CD14-positive monocyte (primary cell): ENCODE measurements around the gene TRIOBP. TPM values are rescaled to one million over a fixed set of nuclear protein-coding genes. Genes with fewer than 3 reads are reported as not detected.
A peak's percentile ranks its signal among the peaks of the same experiment; 100 is the strongest.

ENCODE experiments used
- DNase-seq, 3 donors: peaks; one replicate each; pipeline ENCODE4 v3.0.0-alpha.2; 2011 to 2022
- H2AFZ ChIP-seq: 2 replicates; pipeline ENCODE4 v1.6.0; 2012; ENCODE audit warnings: mild to moderate bottlenecking, low read depth, low read length, inconsistent platforms; ENCODE audit not compliant: insufficient read depth, poor library complexity, severe bottlenecking
- H3K27ac ChIP-seq, 2 donors: 1 replicate in 1 of 2; 2 replicates in 1 of 2; pipeline ENCODE4 v1.5.1; 2012 to 2013; ENCODE audit warnings: low read length in 2 of 2, control low read depth in 1 of 2, inconsistent platforms in 1 of 2, low read depth in 1 of 2, mild to moderate bottlenecking in 1 of 2
- H3K27me3 ChIP-seq, 2 donors: one replicate each; pipeline versions ENCODE4 v1.6.0 to v1.6.1; 2011 to 2013; ENCODE audit warnings: low read length in 2 of 2; ENCODE audit not compliant: control insufficient read depth in 2 of 2, insufficient read depth in 2 of 2
- H3K36me3 ChIP-seq, 2 donors: replicated peaks in 1 of 2; 1 replicate in 1 of 2; 2 replicates in 1 of 2; pipeline versions ENCODE4 v1.5.1 to v1.6.1; 2012 to 2013; ENCODE audit warnings: low read length in 2 of 2, control low read depth in 1 of 2, inconsistent platforms in 1 of 2, mild to moderate bottlenecking in 1 of 2; ENCODE audit not compliant: insufficient read depth in 2 of 2, control insufficient read depth in 1 of 2
- H3K4me1 ChIP-seq, 2 donors: 1 replicate in 1 of 2; 2 replicates in 1 of 2; pipeline versions ENCODE4 v1.5.1 to v1.6.1; 2012 to 2013; ENCODE audit warnings: low read length in 2 of 2, control low read depth in 1 of 2, inconsistent platforms in 1 of 2, mild to moderate bottlenecking in 1 of 2, moderate library complexity in 1 of 2; ENCODE audit not compliant: insufficient read depth in 2 of 2, control insufficient read depth in 1 of 2
- H3K4me2 ChIP-seq: replicated peaks from 2 replicates; pipeline ENCODE3; 2012; ENCODE audit warnings: low read length, moderate library complexity, mild to moderate bottlenecking; ENCODE audit not compliant: poor library complexity, severe bottlenecking; ENCODE audit errors: extremely low read depth
- H3K4me3 ChIP-seq, 3 experiments: fragments of 200-600 bp in 1 of 3; sonication (generic) in 1 of 3; replicated peaks in 1 of 3; 1 replicate in 2 of 3; 2 replicates in 1 of 3; pipeline ENCODE4 v1.5.1; 2011 to 2013; ENCODE audit warnings: low read length in 3 of 3, mild to moderate bottlenecking in 3 of 3, control low read depth in 2 of 3, low read depth in 2 of 3, inconsistent platforms in 1 of 3, moderate library complexity in 1 of 3
- H3K79me2 ChIP-seq: 2 replicates; pipeline ENCODE4 v1.6.0; 2012; ENCODE audit warnings: mild to moderate bottlenecking, control low read depth, inconsistent platforms, low read length, moderate library complexity; ENCODE audit not compliant: insufficient read depth
- H3K9ac ChIP-seq: 2 replicates; pipeline ENCODE4 v1.6.0; 2017; ENCODE audit warnings: low read length, mild to moderate bottlenecking; ENCODE audit not compliant: insufficient read depth, poor library complexity, severe bottlenecking
- H3K9me3 ChIP-seq, 2 donors: replicated peaks in 1 of 2; 1 replicate in 1 of 2; 2 replicates in 1 of 2; pipeline versions ENCODE4 v1.5.1 to v1.6.1; 2012 to 2013; ENCODE audit warnings: low read length in 2 of 2, control low read depth in 1 of 2; ENCODE audit not compliant: control insufficient read depth in 1 of 2, insufficient read depth in 1 of 2
- H4K20me1 ChIP-seq: 2 replicates; pipeline ENCODE4 v1.6.0; 2012; ENCODE audit warnings: mild to moderate bottlenecking, low read length, control low read depth, moderate library complexity; ENCODE audit not compliant: insufficient read depth
- H3K27ac Mint-ChIP-seq, 7 donors: one replicate each; pipeline ENCODE4 v1.8.0; 2020; ENCODE audit warnings: mild to moderate bottlenecking in 7 of 7, mixed read lengths in 7 of 7, moderate library complexity in 6 of 7, inconsistent platforms in 2 of 7
- H3K27me3 Mint-ChIP-seq, 3 donors: one replicate each; pipeline ENCODE4 v1.8.0; 2021 to 2022; ENCODE audit warnings: low read depth in 3 of 3, mild to moderate bottlenecking in 3 of 3, mixed read lengths in 3 of 3, moderate library complexity in 3 of 3, inconsistent platforms in 1 of 3
- H3K36me3 Mint-ChIP-seq, 2 donors: one replicate each; pipeline ENCODE4 v1.8.0; 2020; ENCODE audit warnings: mixed read lengths in 2 of 2, inconsistent platforms in 1 of 2, mild to moderate bottlenecking in 1 of 2
- H3K4me1 Mint-ChIP-seq: one replicate; pipeline ENCODE4 v1.8.0; 2020; ENCODE audit warnings: mild to moderate bottlenecking, mixed read lengths
- H3K4me3 Mint-ChIP-seq, 2 donors: one replicate each; pipeline ENCODE4 v1.8.0; 2020; ENCODE audit warnings: mild to moderate bottlenecking in 2 of 2, mixed read lengths in 2 of 2, moderate library complexity in 1 of 2
- H3K9me3 Mint-ChIP-seq, 7 donors: one replicate each; pipeline ENCODE4 v1.8.0; 2020 to 2022; ENCODE audit warnings: mixed read lengths in 7 of 7, mild to moderate bottlenecking in 6 of 7, moderate library complexity in 6 of 7, inconsistent platforms in 2 of 7
- WGBS: methylation state at CpG from one replicate; pipeline ENCODE4 v1.1.5; 2013; ENCODE audit warnings: missing lambda C conversion rate; ENCODE audit not compliant: insufficient coverage; 5-methylcytosine and 5-hydroxymethylcytosine counted together
- intact Hi-C, 2 donors: fragments of 100-400 bp; cut with micrococcal nuclease; formaldehyde crosslinking; loops; one replicate each; pipeline versions ENCODE4 v1.15.0 to v1.15.1; 2023
- polyA plus RNA-seq, 3 donors: library from polyadenylated mRNA; depleted of rRNA in 1 of 3; unstranded in 2 of 3; stranded (reverse) in 1 of 3; fragments of 300-500 nt in 2 of 3; fragments of >200 nt in 1 of 3; fragmentation: Illumina TruSeq in 2 of 3; gene quantifications; 1 replicate in 2 of 3; 2 replicates in 1 of 3; pipeline ENCODE4 v1.2.3, GENCODE V29; 2012 to 2021
- TF ChIP-seq, protein P1 (sequence below): fragments of 200-600 bp; IDR thresholded peaks from one replicate; pipeline ENCODE4 v1.8.0; 2022; ENCODE audit warnings: antibody characterized with exemption, mild to moderate bottlenecking

The TRIOBP gene
- polyA plus RNA-seq, 3 donors = 43.0 to 46.6 (median 44.7) TPM

GRCh38 chr22:37731804-37732471, 35.1 kb downstream of the TRIOBP start:
- no peaks in the 10 kb centered on the region for H3K27me3 ChIP-seq
- H2AFZ ChIP-seq = peak overlapping the region; percentile 75

More at GRCh38 chr22:37731804-37732471, 35.1 kb downstream of the TRIOBP start:
- WGBS = 81% methylated on average over 6 of the region's 13 CpGs
- peak; percentile 57 to 82 (median 73) for DNase-seq
- no peaks in the 10 kb centered on the region for H3K79me2 ChIP-seq
- Mint-ChIP-seq H3K36me3 (peaks cover 3 to 7% of the 10 kb centered on the region in 2 donors), H3K4me1 (peaks cover 64% of the 10 kb centered on the region), H3K4me3 (no peak overlapping the region), H3K27ac (peak overlapping the region; percentile 85 to 94 (median 92)), H3K9me3 (no peaks in the 10 kb centered on the region), H3K27me3 (peaks cover 0 to 2% (median 0%) of the 10 kb centered on the region in 3 donors)
- no peaks in the 10 kb centered on the region for H4K20me1 ChIP-seq
- TF ChIP-seq, protein P1, sequence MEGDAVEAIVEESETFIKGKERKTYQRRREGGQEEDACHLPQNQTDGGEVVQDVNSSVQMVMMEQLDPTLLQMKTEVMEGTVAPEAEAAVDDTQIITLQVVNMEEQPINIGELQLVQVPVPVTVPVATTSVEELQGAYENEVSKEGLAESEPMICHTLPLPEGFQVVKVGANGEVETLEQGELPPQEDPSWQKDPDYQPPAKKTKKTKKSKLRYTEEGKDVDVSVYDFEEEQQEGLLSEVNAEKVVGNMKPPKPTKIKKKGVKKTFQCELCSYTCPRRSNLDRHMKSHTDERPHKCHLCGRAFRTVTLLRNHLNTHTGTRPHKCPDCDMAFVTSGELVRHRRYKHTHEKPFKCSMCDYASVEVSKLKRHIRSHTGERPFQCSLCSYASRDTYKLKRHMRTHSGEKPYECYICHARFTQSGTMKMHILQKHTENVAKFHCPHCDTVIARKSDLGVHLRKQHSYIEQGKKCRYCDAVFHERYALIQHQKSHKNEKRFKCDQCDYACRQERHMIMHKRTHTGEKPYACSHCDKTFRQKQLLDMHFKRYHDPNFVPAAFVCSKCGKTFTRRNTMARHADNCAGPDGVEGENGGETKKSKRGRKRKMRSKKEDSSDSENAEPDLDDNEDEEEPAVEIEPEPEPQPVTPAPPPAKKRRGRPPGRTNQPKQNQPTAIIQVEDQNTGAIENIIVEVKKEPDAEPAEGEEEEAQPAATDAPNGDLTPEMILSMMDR = peak; percentile 36
- peaks cover 64 to 82% of the 10 kb centered on the region in 2 donors for H3K4me1 ChIP-seq
- H3K27ac ChIP-seq = peak overlapping the region; percentile 71 to 79
- no peak overlapping the region for H3K4me3 ChIP-seq
- H3K9ac ChIP-seq = no peak overlapping the region
- no peaks in the 10 kb centered on the region for H3K9me3 ChIP-seq
- H3K36me3 ChIP-seq = no peaks in the 10 kb centered on the region
- intact Hi-C loops = loop anchor here in 1 of 2 donors (10.0 kb wide), 1 partner anchor 87 kb away; no protein-coding TSS in a partner anchor
- H3K4me2 ChIP-seq = no peak overlapping the region
